Measurements from ENCODE around the gene CFI. TPM values are rescaled to one million over a fixed set of nuclear protein-coding genes. Genes with fewer than 3 reads are reported as not detected.
A peak's percentile ranks its signal among the peaks of the same experiment; 100 is the strongest.

Gene CFI
- total and polyA plus RNA-seq, 9 of the 15 experiments (the other 6 are each of a cell fraction or from before 2014, with no cell fraction given): 0.30 to 8.4 (median 0.95) TPM

DNA sequence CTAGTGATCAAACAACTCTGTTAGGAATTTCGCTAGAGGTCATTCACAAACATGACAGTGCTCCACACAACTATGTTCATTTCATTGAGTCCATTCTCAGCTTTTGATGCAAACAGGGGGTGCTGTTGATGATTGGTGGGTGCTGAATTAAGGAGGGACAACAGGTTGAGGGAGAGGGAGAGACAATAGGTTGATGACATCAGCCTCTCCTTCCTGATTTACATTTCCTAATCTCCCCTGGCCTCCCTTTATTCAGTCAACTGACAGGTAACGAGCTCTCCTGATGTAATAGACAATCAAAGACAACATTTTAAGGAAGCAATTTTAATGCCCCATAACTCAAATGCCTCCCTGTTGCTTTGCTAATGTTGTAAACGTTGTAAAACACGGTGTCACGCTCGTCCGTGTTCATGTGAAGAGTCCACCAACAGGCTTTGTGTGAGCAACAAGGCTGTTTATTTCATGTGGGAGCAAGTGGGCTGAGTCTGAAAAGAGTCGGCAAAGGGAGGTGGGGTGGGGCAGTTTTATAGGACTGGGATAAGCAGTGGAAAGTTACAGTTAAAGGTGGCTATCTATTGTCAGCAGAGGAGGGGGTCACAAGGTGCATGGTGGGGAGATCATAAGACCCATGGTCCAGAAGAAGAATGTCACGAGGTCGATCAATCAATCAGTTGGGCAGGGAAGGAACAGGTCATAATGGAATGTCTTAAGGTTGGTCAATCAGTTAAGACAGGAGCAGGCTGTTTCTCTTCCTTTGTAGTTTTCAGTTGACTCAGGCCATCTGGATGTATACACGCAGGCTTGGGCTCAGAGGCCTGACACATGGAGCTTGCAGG is 9.0 kb upstream of the CFI start (continued):
- TF ChIP-seq HNRNPH1 (optimal IDR thresholded peaks at IDR 0.05; ENCODE audit: low read depth, low read length): no peak
- peak; percentile 61; the same call in 1 of the 2 replicates for TF ChIP-seq ZEB2 (IDR thresholded peaks at IDR 0.05)
- no peak for TF ChIP-seq ESRRA (IDR thresholded peaks at IDR 0.05; ENCODE audit: borderline replicate concordance, low read depth)
- TF ChIP-seq, protein P1, sequence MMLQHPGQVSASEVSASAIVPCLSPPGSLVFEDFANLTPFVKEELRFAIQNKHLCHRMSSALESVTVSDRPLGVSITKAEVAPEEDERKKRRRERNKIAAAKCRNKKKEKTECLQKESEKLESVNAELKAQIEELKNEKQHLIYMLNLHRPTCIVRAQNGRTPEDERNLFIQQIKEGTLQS (IDR thresholded peaks at IDR 0.05): peak; percentile 68
- TF ChIP-seq, protein P1 (CRISPR knock-in tag; conservative IDR thresholded peaks at IDR 0.05): no peak
- no peak for TF ChIP-seq ZNF274 (IDR thresholded peaks at IDR 0.05; ENCODE audit: borderline replicate concordance, low read depth, low read length)
- TF ChIP-seq SP2 (IDR thresholded peaks at IDR 0.05; ENCODE audit: extremely low read depth, low read depth, low read length, poor library complexity, severe bottlenecking): no peak
- peak; percentile 58; the same call in 1 of the 2 replicates for TF ChIP-seq NBN (IDR thresholded peaks at IDR 0.05; ENCODE audit: low read depth)
- no peak for TF ChIP-seq BMI1 (IDR thresholded peaks at IDR 0.05; ENCODE audit: low read length)
- TF ChIP-seq ZNF143 (CRISPR knock-in tag; IDR thresholded peaks at IDR 0.05): no peak
- no peak for TF ChIP-seq BRD4 (IDR thresholded peaks at IDR 0.05)
- no peak for TF ChIP-seq ZNF197 (CRISPR knock-in tag; IDR thresholded peaks at IDR 0.05; ENCODE audit: low read depth)
- TF ChIP-seq NFATC3 (IDR thresholded peaks at IDR 0.05): no peak
- TF ChIP-seq, protein P2, sequence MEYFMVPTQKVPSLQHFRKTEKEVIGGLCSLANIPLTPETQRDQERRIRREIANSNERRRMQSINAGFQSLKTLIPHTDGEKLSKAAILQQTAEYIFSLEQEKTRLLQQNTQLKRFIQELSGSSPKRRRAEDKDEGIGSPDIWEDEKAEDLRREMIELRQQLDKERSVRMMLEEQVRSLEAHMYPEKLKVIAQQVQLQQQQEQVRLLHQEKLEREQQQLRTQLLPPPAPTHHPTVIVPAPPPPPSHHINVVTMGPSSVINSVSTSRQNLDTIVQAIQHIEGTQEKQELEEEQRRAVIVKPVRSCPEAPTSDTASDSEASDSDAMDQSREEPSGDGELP (CRISPR knock-in tag; IDR thresholded peaks at IDR 0.05; ENCODE audit: borderline replicate concordance): no peak
- no peak for TF ChIP-seq RBBP5 (IDR thresholded peaks at IDR 0.05; ENCODE audit: borderline replicate concordance, insufficient read depth, low read length, poor library complexity, severe bottlenecking)
- TF ChIP-seq TRIM24 (IDR thresholded peaks at IDR 0.05): peak in 1 of 2 experiments; percentile 51; a peak in 1 of 4 replicates
- TF ChIP-seq, protein P3, sequence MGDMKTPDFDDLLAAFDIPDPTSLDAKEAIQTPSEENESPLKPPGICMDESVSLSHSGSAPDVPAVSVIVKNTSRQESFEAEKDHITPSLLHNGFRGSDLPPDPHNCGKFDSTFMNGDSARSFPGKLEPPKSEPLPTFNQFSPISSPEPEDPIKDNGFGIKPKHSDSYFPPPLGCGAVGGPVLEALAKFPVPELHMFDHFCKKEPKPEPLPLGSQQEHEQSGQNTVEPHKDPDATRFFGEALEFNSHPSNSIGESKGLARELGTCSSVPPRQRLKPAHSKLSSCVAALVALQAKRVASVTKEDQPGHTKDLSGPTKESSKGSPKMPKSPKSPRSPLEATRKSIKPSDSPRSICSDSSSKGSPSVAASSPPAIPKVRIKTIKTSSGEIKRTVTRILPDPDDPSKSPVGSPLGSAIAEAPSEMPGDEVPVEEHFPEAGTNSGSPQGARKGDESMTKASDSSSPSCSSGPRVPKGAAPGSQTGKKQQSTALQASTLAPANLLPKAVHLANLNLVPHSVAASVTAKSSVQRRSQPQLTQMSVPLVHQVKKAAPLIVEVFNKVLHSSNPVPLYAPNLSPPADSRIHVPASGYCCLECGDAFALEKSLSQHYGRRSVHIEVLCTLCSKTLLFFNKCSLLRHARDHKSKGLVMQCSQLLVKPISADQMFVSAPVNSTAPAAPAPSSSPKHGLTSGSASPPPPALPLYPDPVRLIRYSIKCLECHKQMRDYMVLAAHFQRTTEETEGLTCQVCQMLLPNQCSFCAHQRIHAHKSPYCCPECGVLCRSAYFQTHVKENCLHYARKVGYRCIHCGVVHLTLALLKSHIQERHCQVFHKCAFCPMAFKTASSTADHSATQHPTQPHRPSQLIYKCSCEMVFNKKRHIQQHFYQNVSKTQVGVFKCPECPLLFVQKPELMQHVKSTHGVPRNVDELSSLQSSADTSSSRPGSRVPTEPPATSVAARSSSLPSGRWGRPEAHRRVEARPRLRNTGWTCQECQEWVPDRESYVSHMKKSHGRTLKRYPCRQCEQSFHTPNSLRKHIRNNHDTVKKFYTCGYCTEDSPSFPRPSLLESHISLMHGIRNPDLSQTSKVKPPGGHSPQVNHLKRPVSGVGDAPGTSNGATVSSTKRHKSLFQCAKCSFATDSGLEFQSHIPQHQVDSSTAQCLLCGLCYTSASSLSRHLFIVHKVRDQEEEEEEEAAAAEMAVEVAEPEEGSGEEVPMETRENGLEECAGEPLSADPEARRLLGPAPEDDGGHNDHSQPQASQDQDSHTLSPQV (IDR thresholded peaks at IDR 0.05): peak; percentile 62; the same call in 1 of the 2 replicates

All from K562 (cell line).